ENCODE data around the gene GJA10. TPM values are rescaled to one million over a fixed set of nuclear protein-coding genes. Genes with fewer than 3 reads are reported as not detected.
"Not testable (repeated sequence)": the region's sequence is repeated elsewhere in the genome, so short reads cannot be mapped to it uniquely, and the experiment has no call there.

The GJA10 gene
- total RNA-seq, 1 experiment from 2014 or later = not detected

- Histone ChIP-seq H4K20me1 (ENCODE audit: low read length) (no peaks in the 10 kb centered on the region), H3K9me2 (replicated peaks; ENCODE audit: low read length) (no peaks in the 10 kb centered on the region), H3F3A (ENCODE audit: low read length, unreplicated experiment) (no peaks in the 10 kb centered on the region), H3K36me3 (ENCODE audit: low read depth, low read length) (no peaks in the 10 kb centered on the region), H3K4me1 (ENCODE audit: insufficient read depth, low read length) (no peaks in the 10 kb centered on the region), H3K9ac (ENCODE audit: low read length) (no peak overlapping the region), H3K27me3 (ENCODE audit: low read length) (no peaks in the 10 kb centered on the region), H3K4me3 (ENCODE audit: low read length) (no peak overlapping the region), H2AFZ (ENCODE audit: low read length) (no peak overlapping the region), H3K79me2 (ENCODE audit: low read length) (no peaks in the 10 kb centered on the region), H3K4me2 (ENCODE audit: low read length) (no peak overlapping the region), H3K27ac (ENCODE audit: low read length) (no peak overlapping the region), H3K9me3 (ENCODE audit: low read length) (no peaks in the 10 kb centered on the region)
- ChIA-PET POLR2A (ENCODE audit: unreplicated experiment) (no interaction called here), CTCF (no interaction called here)
- ATAC-seq (peak; percentile 67), DNase-seq (peak; percentile 55)
- intact Hi-C loops (cut with micrococcal nuclease) = no loop called here
- no TSS peak for BruUV-seq (replicated peaks)
- TF ChIP-seq EZH2phosphoT487 (IDR thresholded peaks at IDR 0.05; ENCODE audit: borderline replicate concordance, low read length) = no peak
- no peak for TF ChIP-seq CTCF (conservative IDR thresholded peaks at IDR 0.05; ENCODE audit: low read depth, low read length)
- TF ChIP-seq EZH2 (IDR thresholded peaks at IDR 0.05; ENCODE audit: low read length, unreplicated experiment) = no peak
Measured at GRCh38 chr6:89895276-89895874, 1.1 kb downstream of the GJA10 start.

- H3K4me3 ChIP-seq (ENCODE audit: low read length); POLR2A ChIA-PET (ENCODE audit: unreplicated experiment); CTCF ChIA-PET; ATAC-seq; H3K4me1 ChIP-seq (ENCODE audit: insufficient read depth, low read length); BruUV-seq (replicated peaks); H3K79me2 ChIP-seq (ENCODE audit: low read length); H3K27ac ChIP-seq (ENCODE audit: low read length); H3K9me2 ChIP-seq (replicated peaks; ENCODE audit: low read length); H3K36me3 ChIP-seq (ENCODE audit: low read depth, low read length); H4K20me1 ChIP-seq (ENCODE audit: low read length); H2AFZ ChIP-seq (ENCODE audit: low read length); H3F3A ChIP-seq (ENCODE audit: low read length, unreplicated experiment); H3K27me3 ChIP-seq (ENCODE audit: low read length); intact Hi-C loops (cut with micrococcal nuclease); H3K9ac ChIP-seq (ENCODE audit: low read length); H3K4me2 ChIP-seq (ENCODE audit: low read length); H3K9me3 ChIP-seq (ENCODE audit: low read length); DNase-seq: not testable (repeated sequence)
Measured at GRCh38 chr6:89910001-89910901, 16.0 kb downstream of the GJA10 start.

- no peaks in the 10 kb centered on the region for H3K36me3 ChIP-seq (ENCODE audit: low read depth, low read length)
- no peaks in the 10 kb centered on the region for H3K9me2 ChIP-seq (replicated peaks; ENCODE audit: low read length)
- no peak overlapping the region for H3K4me2 ChIP-seq (ENCODE audit: low read length)
- no peak overlapping the region for H3K9ac ChIP-seq (ENCODE audit: low read length)
- H3K79me2 ChIP-seq (ENCODE audit: low read length) = no peaks in the 10 kb centered on the region
- no peaks in the 10 kb centered on the region for H3K9me3 ChIP-seq (ENCODE audit: low read length)
- BruUV-seq (replicated peaks) = no TSS peak
- no peaks in the 10 kb centered on the region for H4K20me1 ChIP-seq (ENCODE audit: low read length)
- intact Hi-C loops (cut with micrococcal nuclease) = no loop called here
- H3F3A ChIP-seq (ENCODE audit: low read length, unreplicated experiment) = no peaks in the 10 kb centered on the region
- CTCF ChIA-PET = no interaction called here
- TF ChIP-seq EZH2phosphoT487 (IDR thresholded peaks at IDR 0.05; ENCODE audit: borderline replicate concordance, low read length) = no peak
- TF ChIP-seq EZH2 (IDR thresholded peaks at IDR 0.05; ENCODE audit: low read length, unreplicated experiment) = no peak
- no peak for TF ChIP-seq CTCF (conservative IDR thresholded peaks at IDR 0.05; ENCODE audit: low read depth, low read length)
- no peaks in the 10 kb centered on the region for H3K4me1 ChIP-seq (ENCODE audit: insufficient read depth, low read length)
- no peaks in the 10 kb centered on the region for H3K27me3 ChIP-seq (ENCODE audit: low read length)
- no peak overlapping the region for H3K27ac ChIP-seq (ENCODE audit: low read length)
- no peak overlapping the region for H2AFZ ChIP-seq (ENCODE audit: low read length)
- POLR2A ChIA-PET (ENCODE audit: unreplicated experiment) = no interaction called here
- ATAC-seq (no peak), DNase-seq (no peak)
- no peak overlapping the region for H3K4me3 ChIP-seq (ENCODE audit: low read length)
Measured at GRCh38 chr6:89910902-89911240, 16.6 kb downstream of the GJA10 start.
